GM21576 (cell line): ENCODE data around the gene SRL.
"Not testable (repeated sequence)": the region's sequence is repeated elsewhere in the genome, so short reads cannot be mapped to it uniquely, and the experiment has no call there.

Source experiments
- ATAC-seq: cut with Tn5 transposase; IDR thresholded peaks from one replicate; pipeline ENCODE4 v1.9.1; 2021; ENCODE audit warnings: mild to moderate bottlenecking, moderate library complexity; ENCODE audit not compliant: unreplicated experiment

SRL gene

GRCh38 chr16:4261557-4262172 lies 19.8 kb upstream of the SRL start:
- ATAC-seq, result no peak

DNA sequence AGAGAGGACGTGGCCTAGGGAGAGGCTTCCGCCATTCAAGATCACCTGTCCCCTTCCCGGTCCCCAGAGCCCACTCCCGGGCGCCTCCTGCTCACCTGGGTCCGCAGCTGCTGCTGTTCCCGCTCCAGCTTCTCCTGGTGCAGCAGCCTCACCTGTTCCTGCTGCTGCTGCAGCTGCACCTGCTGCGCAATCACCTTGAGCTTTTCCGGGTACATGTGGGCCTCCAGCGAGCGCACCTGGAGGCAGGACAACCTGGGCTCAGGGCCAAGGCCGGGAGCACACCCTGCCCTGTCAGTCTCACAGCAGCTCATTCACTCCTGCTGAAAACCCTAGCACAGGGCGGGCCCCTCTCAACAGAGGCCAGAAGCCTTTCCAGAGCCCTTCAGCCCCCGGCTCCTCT lies 18.5 kb upstream of the SRL start:
- no peak for ATAC-seq

DNA sequence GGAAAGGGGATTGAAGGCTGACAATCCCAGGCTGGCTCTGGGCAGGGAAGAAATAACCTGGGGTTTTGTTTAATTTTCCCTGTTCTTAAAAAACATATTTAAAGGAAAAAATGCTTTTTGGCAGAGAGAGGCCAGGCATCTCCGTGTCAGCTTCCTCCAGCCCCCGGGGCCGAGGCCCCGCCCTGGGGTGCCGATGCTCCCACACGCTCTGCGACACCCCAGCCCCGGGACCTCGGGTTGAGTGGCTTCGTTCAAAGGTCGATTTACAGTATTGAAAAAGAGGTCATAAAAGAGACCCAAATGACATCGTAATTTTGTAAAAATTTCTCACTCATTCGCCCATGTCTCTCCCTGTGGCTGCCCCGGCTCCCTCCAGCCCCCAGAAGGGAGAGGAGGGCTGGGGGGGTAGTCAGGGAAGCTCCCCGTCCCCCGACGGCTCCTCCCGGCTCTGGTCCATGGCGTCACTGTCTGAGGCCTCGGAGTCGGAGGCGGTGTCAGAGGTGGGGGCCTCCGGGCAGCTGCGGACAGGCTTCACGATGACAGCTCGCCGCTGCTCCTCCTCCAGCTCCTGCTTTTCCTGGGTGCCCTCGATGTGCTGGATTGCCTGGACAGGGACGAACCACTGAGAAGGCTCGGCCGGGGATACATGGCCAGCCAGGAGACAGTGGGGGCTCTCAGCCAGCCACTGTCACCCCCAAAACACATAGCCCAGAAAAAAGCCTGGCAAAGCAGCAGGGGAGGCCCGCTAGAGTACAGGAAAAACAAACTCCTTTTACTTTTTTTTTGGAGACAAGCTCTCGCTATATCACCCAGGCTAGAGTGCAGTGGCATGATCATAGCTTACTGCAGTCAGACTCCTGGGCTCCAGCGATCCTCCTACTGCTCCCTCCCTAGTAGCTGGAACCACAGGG lies 16.0 kb upstream of the SRL start:
- no peak for ATAC-seq

DNA sequence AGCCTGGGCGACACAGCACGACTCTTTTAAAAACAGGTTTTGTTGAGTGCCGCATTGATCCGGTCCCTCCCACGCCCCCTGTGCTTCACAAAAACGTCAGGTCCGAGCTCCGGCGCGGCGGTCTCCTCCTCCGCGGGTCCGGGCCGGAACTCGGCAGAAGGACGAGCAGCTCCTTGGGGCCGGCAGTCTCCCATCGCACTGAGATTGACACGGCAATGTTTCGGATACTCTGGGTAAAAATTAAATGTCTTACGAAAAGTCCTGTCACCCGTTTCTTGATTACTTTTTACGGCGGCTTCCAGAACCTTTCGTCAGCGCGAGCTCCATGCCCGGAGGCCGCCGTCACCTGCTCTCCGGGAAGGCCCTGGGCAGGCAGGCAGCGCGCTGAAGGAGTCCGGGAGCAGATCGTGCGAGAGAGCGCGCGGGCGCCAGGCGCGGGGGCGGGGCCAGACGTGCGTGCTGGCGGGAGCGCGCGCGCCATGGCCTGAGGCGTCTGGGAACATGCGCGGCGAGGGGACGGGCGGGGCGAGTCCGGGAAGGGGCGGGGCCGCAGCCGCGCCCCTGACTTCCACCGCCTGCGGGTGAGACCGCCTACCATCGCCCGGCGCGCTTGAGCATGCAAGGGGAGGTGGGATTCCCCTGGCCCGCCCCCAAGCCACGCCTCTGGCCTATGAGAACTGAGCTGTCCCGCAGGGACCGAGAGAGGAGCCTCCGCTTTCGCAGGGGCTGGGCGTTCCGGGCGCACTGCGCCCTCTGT lies 11.7 kb upstream of the SRL start:
- peak; percentile 94 for ATAC-seq

GRCh38 chr16:4253012-4253393 lies 11.1 kb upstream of the SRL start:
- ATAC-seq, result not testable (repeated sequence)

DNA sequence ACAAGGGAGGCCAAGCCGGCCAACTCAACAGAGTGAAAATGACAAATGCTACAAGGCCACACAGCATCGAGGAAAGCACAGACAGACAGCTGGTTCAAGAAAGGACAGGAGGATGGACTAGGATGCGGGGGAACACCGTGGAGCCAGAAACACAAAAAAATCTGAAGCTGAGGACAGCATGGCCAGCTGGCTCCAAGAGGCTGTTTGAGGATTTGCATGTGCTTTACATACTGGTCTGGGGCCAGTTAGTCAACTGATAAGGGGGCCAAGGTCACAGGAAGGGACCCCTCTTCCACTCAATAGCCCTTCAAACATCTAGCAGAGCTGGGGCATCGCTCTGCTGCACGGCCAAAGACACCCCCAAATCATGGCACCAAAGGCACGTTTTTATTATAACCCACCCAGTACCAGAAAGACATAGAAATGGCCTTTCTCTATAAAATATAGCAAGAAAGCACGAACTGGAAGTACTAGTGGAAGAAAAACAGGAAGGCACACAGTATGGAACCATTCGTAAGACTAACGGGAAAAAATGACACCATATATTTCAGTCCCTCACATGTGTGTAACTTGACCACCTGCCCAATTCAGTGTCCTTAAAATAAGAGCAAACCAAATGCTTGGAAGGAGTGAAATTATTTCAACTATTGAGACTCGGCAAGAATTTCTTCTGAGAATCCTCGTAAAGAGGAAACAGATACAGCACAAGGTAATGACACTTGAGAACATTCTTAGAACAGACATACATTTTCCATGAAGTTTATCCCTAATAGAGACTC lies 7.8 kb upstream of the SRL start:
- ATAC-seq, result no peak

- ATAC-seq, result no peak
These were observed 5.5 kb upstream of the SRL start for GRCh38 chr16:4247460-4247784.

GRCh38 chr16:4246777-4247459 lies 5.0 kb upstream of the SRL start:
- ATAC-seq, result no peak

DNA sequence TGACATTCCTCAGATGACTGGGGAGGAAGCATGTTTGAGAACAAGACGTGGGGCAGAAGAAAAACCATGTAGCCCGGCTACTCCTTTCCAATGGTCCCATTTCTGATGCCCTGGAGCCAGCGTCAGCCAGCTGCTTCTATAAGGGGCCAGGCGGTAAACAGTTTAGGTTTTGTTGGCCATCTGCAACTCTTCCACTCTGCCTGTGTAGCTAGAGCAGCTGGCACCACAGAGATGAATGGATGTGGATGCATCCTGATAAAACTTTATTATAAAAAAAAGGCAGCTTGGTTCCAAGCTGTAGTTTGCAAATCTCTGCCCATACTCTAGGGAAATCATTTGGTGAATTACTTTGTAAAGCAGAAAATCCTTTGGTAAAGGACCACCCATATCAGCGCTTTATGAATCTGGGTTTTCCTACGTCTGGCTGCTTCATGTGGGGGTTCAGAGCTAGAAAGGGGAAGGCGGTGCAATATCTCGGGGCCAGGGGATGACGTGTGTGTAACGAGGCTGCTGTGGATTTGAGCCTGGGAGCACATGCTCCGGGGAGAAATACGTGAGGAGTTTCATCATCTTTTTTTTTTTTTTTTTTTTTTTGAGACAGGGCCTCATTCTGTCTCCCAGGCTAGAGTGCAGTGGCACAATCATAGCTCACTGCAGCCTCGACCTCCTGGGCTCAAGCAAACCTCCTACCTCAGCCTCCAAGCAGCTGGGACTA lies 3.4 kb upstream of the SRL start:
- no peak for ATAC-seq

DNA sequence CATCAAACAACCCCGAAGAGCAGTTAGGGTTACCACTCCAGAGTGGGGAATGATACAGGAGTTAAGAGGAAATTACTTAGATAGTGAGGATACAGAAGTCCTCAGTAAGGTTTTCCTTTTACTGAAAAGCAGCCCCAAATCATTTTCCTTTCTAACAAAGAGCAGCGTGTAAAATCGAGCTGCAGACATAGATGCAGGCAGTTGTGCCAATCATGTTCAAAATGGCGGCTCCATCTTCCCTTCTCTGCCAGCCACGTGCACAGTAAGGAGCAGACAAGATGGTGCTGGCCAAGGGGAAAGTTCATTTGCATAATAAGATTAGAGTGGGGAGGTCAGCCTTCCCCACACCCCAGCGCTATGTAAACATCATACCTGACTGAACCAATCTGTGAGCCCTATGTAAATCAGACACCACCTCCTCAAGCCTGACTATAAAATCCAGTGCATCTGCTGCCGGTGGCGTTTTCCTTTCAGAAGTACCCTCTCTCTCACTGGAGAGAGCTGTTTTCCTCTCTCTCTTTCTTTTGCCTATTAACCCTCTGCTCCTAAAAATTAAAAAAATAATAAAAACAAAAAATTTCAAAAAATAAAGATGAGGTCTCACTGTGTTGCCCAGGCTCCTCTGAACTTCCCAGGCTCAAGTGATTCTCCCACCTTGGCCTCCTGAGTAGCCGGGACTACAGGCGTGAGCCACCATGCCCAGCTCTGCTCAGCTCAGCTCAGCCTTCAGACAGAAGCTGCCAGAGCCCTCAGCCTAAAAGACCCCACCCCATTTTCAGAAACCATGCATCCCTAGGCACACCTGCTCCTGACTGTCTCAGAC lies 2.6 kb upstream of the SRL start:
- ATAC-seq, result no peak

DNA sequence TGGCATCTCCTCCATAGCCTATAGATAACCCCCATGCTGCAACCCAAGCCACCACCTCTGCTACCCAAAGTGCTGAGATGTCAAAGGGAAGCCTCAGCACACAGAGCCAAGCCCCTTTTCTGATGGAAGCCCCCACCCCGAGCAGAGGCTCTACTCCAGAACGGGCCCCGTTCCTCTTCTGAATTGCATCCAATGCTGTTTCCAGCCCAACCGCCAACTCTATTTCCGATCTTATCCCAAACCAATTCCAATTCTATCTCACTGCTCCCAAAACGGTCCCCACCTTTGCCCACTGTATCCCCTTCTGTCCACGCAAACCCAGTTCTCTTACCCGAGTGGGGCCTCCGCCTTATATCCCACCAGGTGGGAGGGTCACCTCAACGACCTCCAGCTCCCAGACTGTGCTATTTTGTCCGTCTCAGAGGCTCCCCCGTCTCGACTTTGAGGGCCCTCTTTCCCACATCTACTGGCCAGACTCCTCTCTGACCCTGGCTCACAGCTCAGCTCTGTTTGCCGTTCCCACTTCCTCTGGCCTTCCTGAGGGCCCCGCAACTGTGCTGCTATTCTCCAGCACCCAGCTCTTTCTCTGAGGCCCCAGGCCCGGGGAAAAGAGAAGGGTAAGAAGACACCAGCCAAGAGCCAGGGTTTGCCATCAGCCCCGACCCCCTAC lies 487 bp downstream of the SRL start:
- no peak for ATAC-seq

GRCh38 chr16:4240624-4241023 lies 1.3 kb downstream of the SRL start:
- no peak for ATAC-seq

DNA sequence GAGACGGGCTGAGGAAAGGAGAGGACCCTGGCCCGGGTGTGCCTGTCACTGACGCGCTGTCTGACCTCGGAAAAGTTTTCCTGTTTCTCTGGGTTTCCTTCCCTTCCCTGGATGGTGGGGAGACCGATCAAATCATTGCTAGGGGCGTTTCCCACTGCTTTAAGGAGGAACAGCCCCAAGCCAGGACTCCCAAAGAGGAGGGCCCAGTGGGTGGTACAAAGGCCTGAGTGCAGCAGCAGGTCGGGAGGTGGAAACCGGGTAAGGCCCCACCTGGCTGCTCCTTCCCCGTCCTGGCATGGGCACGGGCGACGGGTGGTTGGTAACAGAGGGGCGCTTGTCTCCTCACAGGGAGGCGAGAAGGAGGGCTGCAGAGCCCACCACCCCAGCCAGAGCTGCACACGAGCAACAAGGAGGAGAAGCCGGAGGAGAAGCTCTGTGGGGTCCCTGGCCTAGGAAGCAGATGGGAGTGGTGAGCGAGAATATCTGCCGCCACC lies 2.2 kb downstream of the SRL start:
- no peak for ATAC-seq

DNA sequence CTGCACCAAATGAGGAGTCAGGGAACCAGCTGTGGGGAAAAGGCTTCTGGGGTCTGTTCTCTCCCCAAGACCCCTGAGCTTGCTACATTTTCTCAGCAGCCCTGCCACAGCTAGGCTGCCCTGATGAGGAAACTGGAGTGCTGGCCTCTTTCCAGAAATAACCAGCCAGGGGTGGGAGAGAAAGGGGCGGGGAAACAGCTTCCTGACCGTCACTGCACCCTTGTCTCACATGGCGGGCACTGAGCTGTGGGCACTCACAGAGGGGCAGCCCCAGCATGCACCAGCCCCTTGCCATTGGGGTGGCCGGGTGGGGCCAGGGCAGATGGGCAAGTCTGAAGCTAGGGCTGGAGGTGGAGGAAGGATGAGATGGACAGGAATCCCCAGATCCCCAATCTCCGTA lies 2.9 kb downstream of the SRL start:
- no peak for ATAC-seq

DNA sequence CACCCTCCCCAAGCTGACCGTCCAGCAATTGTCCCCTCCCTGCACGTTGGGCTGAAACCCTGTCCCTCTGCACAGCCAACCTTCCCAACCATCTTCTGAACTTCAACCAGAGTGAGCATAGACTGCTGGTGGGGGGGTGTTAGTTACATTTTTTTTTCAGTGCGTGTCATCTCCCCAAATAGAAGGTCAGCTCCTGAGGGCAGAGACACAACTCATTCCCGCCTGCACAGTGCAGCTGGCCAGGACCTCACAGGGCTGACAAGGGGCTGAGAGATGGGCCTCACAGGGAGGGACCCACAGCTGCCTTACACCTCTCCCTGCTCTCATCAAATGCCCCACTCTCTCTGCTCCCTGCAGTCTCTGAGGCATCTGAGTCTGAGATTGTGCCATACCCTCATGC lies 8.4 kb downstream of the SRL start:
- no peak for ATAC-seq

- no peak for ATAC-seq
These were observed 9.1 kb downstream of the SRL start for GRCh38 chr16:4232541-4233386.

DNA sequence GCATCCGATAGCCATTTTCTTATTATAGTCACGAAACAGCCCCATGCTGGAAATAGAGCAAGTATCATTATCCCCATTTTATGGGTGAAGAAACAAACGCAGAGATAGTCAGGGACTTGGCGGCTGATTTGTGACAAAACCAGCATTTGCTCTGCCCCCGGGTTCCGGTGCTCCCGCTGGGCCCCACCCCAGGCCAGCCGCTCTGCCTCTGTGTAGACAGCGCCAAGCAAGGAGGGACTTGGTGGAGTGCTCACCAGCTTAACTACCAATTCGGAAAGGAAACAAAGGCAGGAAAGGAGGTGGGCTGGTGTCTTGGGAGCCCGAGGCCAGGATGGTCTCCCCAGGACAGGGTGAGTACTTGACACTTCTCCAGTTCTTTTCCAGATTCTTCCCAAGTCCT lies 10.0 kb downstream of the SRL start:
- no peak for ATAC-seq
